OCI-LY7 (cell line): Measurements from ENCODE around the gene HIVEP2.

Experiments used
- EZH2phosphoT487 ChIP-seq: fragments of 200-600 bp; sonication (generic); IDR thresholded peaks from 2 replicates; pipeline ENCODE4 v1.6.1; 2018; ENCODE audit warnings: low read depth, borderline replicate concordance, mild to moderate bottlenecking, mixed run types, antibody characterized with exemption, low read length, moderate library complexity, mixed read lengths
- TF ChIP-seq, protein P1 (sequence below): fragments of 200-600 bp; sonication (generic); conservative IDR thresholded peaks from 2 replicates; pipeline ENCODE4 v1.5.1; 2014; ENCODE audit warnings: mild to moderate bottlenecking, antibody characterized with exemption, low read length, moderate library complexity, mixed read lengths

DNA sequence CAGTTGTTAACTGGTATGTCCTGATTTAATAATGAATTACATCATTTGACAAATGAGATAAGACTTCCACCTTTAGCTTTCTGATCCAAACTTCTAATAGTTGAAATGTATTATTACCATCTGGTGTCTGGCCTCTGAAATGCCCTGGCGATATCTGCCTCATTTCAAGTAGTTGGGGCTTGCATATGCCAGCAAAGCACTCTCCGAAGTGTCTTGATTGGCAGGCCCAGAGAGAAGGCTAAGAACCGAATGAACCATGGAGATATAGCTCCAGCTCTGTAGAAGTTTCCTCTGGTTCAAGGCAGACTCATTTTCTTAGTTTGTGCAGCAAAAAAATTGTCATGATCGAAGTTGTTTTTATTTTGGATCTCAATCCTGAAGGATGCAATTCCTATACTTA lies 13.4 kb upstream of the HIVEP2 start:
- TF ChIP-seq, protein P1, sequence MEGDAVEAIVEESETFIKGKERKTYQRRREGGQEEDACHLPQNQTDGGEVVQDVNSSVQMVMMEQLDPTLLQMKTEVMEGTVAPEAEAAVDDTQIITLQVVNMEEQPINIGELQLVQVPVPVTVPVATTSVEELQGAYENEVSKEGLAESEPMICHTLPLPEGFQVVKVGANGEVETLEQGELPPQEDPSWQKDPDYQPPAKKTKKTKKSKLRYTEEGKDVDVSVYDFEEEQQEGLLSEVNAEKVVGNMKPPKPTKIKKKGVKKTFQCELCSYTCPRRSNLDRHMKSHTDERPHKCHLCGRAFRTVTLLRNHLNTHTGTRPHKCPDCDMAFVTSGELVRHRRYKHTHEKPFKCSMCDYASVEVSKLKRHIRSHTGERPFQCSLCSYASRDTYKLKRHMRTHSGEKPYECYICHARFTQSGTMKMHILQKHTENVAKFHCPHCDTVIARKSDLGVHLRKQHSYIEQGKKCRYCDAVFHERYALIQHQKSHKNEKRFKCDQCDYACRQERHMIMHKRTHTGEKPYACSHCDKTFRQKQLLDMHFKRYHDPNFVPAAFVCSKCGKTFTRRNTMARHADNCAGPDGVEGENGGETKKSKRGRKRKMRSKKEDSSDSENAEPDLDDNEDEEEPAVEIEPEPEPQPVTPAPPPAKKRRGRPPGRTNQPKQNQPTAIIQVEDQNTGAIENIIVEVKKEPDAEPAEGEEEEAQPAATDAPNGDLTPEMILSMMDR, result no peak
- no peak for TF ChIP-seq EZH2phosphoT487
